Parathyroid adenoma (tissue), 2 donors: ENCODE measurements around the gene UBAP1.
"Not testable (repeated sequence)": the region's sequence is repeated elsewhere in the genome, so short reads cannot be mapped to it uniquely, and the experiment has no call there.

Experiments
- H2AFZ ChIP-seq: fragments of 300-600 bp; sonication (generic); one replicate; pipeline ENCODE4 v1.7.0; 2017; ENCODE audit warnings: antibody characterized with exemption, mild to moderate bottlenecking
- H3K27ac ChIP-seq: fragments of 300-600 bp; sonication (generic); one replicate; pipeline ENCODE4 v1.7.0; 2017
- H3K27me3 ChIP-seq: fragments of 300-600 bp; sonication (generic); one replicate; pipeline ENCODE4 v1.7.0; 2017; ENCODE audit warnings: low read length; ENCODE audit not compliant: control insufficient read depth, insufficient read depth
- H3K36me3 ChIP-seq: fragments of 300-600 bp; sonication (generic); one replicate; pipeline ENCODE4 v1.7.0; 2017; ENCODE audit warnings: low read length; ENCODE audit not compliant: control insufficient read depth, insufficient read depth
- H3K4me1 ChIP-seq: fragments of 300-600 bp; sonication (generic); one replicate; pipeline ENCODE4 v1.7.0; 2017; ENCODE audit warnings: control low read depth
- H3K4me2 ChIP-seq: fragments of 300-600 bp; sonication (generic); one replicate; pipeline ENCODE4 v1.7.0; 2017; ENCODE audit warnings: low read length
- H3K4me3 ChIP-seq: fragments of 300-600 bp; sonication (generic); one replicate; pipeline ENCODE4 v1.7.0; 2017; ENCODE audit warnings: low read depth, low read length
- H3K79me2 ChIP-seq: fragments of 300-600 bp; sonication (generic); one replicate; pipeline ENCODE4 v1.7.0; 2017; ENCODE audit warnings: control low read depth
- H3K9ac ChIP-seq: fragments of 300-600 bp; sonication (generic); one replicate; pipeline ENCODE4 v1.7.0; 2017; ENCODE audit warnings: mild to moderate bottlenecking
- H3K9me3 ChIP-seq: fragments of 300-600 bp; sonication (generic); one replicate; pipeline ENCODE4 v1.7.0; 2017; ENCODE audit warnings: low read length; ENCODE audit not compliant: control insufficient read depth
- TF ChIP-seq, protein P1 (sequence below): fragments of 300-600 bp; sonication (generic); IDR thresholded peaks from one replicate; pipeline ENCODE4 v1.7.0; 2017; ENCODE audit warnings: antibody characterized with exemption, mild to moderate bottlenecking
- donor health status: primary hyperparathyroidism.

The UBAP1 gene

DNA sequence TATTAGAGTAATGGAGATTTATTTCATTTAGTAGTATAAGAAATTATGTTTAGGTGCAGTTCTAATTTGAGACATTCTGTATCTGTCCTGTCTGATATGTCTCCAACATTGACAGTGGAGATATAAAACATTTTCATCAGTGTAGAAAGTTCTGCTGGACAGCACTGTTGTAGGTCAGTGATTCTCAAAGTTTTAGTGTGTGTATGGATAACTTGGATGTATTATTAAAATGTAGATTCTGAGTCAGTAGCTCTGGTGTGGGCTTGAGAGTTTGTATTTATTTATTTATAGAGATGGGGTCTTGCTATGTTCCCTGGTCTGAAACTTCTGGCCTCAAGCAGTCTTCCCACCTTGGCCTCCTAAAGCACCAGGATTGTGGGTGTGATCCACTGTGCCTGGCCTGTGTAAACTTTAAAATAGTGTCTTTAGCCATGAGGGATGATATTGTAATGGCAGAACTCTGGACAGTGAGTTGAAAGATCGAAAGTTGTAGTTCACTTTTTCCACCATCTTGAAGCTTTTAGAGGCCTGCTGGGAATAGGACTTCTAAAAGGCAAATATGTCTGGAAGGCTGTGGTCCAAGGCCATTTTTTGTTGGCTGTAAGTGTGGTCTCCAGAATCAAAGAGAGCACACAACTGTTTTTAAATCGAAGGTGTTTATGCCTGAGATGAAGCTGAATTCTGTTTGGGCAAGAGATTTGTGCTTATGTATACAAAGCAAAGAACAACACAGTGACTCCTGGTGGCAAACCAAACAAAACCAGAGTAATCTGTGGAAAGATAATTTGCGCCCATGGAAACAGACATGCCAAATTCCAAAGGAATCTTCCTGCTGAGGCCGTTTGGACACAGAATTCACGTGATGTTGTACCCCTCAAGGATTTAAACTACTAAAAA lies 12.4 kb downstream of the UBAP1 start:
- Histone ChIP-seq H3K27me3 (no peaks in the 10 kb centered on the region), H3K4me3 (no peak overlapping the region), H3K79me2 (peaks cover 3% of the 10 kb centered on the region), H3K27ac (no peak overlapping the region), H3K4me2 (no peak overlapping the region), H3K9ac (no peak overlapping the region), H3K9me3 (no peaks in the 10 kb centered on the region), H3K4me1 (peaks cover 3% of the 10 kb centered on the region), H2AFZ (no peak overlapping the region), H3K36me3 (no peaks in the 10 kb centered on the region)
- TF ChIP-seq, protein P1, sequence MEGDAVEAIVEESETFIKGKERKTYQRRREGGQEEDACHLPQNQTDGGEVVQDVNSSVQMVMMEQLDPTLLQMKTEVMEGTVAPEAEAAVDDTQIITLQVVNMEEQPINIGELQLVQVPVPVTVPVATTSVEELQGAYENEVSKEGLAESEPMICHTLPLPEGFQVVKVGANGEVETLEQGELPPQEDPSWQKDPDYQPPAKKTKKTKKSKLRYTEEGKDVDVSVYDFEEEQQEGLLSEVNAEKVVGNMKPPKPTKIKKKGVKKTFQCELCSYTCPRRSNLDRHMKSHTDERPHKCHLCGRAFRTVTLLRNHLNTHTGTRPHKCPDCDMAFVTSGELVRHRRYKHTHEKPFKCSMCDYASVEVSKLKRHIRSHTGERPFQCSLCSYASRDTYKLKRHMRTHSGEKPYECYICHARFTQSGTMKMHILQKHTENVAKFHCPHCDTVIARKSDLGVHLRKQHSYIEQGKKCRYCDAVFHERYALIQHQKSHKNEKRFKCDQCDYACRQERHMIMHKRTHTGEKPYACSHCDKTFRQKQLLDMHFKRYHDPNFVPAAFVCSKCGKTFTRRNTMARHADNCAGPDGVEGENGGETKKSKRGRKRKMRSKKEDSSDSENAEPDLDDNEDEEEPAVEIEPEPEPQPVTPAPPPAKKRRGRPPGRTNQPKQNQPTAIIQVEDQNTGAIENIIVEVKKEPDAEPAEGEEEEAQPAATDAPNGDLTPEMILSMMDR, result no peak

DNA sequence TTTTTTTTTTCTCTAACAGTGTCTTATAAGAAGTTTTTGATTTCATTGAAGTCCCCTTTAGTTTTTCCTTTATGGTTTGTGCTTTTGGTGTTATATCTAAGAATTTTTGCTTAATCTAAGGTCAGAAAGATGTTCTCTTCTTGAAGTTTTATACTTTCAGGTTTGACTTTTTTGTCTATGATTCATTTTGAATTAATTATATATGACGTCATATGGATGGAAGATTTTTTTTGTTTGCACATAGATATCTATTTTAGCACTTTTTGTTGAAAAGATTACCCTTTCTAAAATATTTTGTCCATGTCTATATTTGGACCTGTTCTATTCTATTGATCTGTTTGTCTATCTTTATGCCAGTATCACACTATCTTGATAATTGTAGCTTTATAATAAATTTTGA lies 16.3 kb downstream of the UBAP1 start:
- no peak overlapping the region for H2AFZ ChIP-seq
- peaks cover 3% of the 10 kb centered on the region for H3K4me1 ChIP-seq
- peaks cover 15% of the 10 kb centered on the region for H3K79me2 ChIP-seq
- H3K36me3 ChIP-seq, result no peaks in the 10 kb centered on the region
- H3K4me3 ChIP-seq, result no peak overlapping the region
- TF ChIP-seq, protein P1, result no peak
- H3K9me3 ChIP-seq, result no peaks in the 10 kb centered on the region
- no peak overlapping the region for H3K4me2 ChIP-seq
- H3K27me3 ChIP-seq, result no peaks in the 10 kb centered on the region
- H3K9ac ChIP-seq, result no peak overlapping the region
- H3K27ac ChIP-seq, result no peak overlapping the region

DNA sequence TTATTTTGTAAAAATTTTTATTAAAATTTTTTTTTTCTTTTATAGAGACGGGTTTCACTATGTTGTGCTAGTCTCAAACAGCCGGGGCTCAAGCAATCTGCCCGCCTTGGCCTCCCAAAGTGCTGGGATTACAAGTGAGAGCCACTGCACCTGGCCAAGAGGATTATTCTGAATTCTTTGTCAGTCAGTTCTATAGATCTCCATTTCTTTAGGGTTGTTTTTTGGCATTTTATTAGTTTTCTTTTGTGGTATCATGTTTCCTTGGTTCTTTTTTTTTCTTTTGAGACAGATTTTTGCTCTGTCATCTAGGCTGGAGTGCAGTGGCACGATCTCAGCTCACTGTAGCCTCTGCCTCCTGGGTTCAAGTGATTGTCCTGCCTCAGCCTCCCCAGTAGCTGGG lies 18.4 kb downstream of the UBAP1 start:
- H3K4me1 ChIP-seq, H3K36me3 ChIP-seq, H3K4me3 ChIP-seq, H2AFZ ChIP-seq, H3K27me3 ChIP-seq, H3K9ac ChIP-seq, H3K27ac ChIP-seq, H3K4me2 ChIP-seq, H3K9me3 ChIP-seq: not testable (repeated sequence)
- peaks cover 16% of the 10 kb centered on the region for H3K79me2 ChIP-seq

DNA sequence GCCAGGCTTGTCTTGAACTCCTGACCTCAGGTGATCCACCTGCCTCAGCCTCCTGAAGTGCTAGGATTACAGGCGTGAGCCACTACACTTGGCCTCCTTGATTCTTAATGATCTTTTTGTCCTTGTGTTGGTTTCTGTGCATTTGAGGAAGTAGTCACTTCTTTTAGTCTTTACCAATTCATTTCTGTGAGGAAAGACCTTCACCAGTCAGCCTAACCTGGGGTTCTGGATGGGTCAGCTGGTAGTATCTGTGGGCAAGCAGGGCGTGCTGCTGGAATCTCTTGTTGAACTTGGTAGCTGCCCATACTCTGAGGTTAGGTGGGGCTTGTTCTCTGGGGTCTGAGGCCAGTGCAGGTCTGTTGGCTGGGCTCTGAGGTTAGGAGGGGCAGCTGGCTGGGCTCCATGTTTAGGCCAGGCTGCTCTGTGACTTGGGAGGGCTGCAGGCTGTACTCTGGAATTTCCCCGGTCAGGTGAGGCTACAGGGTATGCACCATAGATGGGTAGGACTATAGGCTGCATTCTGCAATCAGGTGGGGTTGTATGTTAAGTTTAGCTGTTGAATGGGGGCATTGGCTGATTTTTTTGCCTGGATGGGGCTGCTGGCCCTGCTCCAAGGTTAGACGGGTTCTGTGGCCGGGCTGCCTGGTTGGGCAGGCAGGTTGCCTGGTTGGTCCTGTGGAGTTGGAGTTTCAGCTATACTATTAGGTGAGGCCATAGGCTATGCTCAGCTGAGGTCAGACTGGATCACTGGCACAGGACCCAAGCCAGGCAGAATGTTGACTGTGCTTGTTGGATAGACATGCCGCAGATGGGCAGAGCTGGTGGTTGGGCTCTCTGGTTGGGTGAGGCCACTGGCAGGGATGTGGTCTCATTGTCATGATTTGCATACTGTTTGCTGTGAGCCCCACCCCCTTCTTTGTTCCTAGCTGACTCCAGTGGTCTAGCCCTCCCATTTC lies 19.2 kb downstream of the UBAP1 start:
- TF ChIP-seq, protein P1, result no peak
- Histone ChIP-seq H3K36me3 (no peaks in the 10 kb centered on the region), H3K9me3 (no peaks in the 10 kb centered on the region), H3K4me2 (no peak overlapping the region), H3K9ac (no peak overlapping the region), H3K4me1 (no peaks in the 10 kb centered on the region), H3K4me3 (no peak overlapping the region), H2AFZ (no peak overlapping the region), H3K27me3 (no peaks in the 10 kb centered on the region), H3K27ac (no peak overlapping the region), H3K79me2 (peaks cover 16% of the 10 kb centered on the region)

DNA sequence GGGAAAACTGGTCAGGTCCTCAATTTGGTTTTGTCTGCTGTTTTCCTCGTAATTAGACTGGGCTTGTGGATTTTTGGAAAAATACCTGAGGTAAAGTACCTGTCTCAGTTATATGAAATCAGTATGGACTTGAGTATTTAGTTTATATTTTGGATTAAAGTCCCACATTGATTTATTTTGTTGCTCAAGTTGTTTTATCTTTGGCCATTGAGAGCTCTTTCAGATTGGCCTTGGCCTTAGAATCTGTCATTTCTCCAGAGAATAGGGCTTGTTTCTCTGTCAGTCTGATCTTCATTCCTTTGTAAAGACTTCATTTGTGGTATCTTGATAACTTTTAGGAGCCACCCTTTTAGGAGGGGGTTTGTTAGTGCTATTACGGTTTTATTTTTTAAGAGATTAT lies 21.2 kb downstream of the UBAP1 start:
- Histone ChIP-seq H3K9me3 (no peaks in the 10 kb centered on the region), H3K36me3 (no peaks in the 10 kb centered on the region), H3K27ac (no peak overlapping the region), H3K9ac (no peak overlapping the region), H3K27me3 (no peaks in the 10 kb centered on the region), H2AFZ (no peak overlapping the region), H3K4me2 (no peak overlapping the region), H3K4me3 (no peak overlapping the region), H3K4me1 (no peaks in the 10 kb centered on the region), H3K79me2 (peaks cover 18% of the 10 kb centered on the region)
- TF ChIP-seq, protein P1, result no peak
